ENCODE results near the gene TNRC6C.
"Not testable (repeated sequence)": the region's sequence is repeated elsewhere in the genome, so short reads cannot be mapped to it uniquely, and the experiment has no call there.

TNRC6C gene

GRCh38 chr17:77993735-77994134 lies 35.2 kb downstream of the TNRC6C start:
- H3K9me3 ChIP-seq (replicated peaks in 1 of 2; ENCODE audit: control insufficient read depth in 2 of 2, insufficient read depth in 1 of 2, low read depth in 1 of 2, low read length in 2 of 2); H3K27me3 ChIP-seq (ENCODE audit: control insufficient read depth in 3 of 3, insufficient read depth in 3 of 3, low read depth in 1 of 3, low read length in 3 of 3); H2BK120ac ChIP-seq (ENCODE audit: low read depth, low read length); H2BK12ac ChIP-seq (ENCODE audit: low read length); H2AK5ac ChIP-seq (ENCODE audit: low read depth, low read length); H3K4me3 ChIP-seq (ENCODE audit: low read length in 2 of 2); H3K79me1 ChIP-seq (ENCODE audit: low read depth, low read length); H2AFZ ChIP-seq (ENCODE audit: low read length); H3K14ac ChIP-seq (ENCODE audit: low read length); H3K27ac ChIP-seq (replicated peaks; ENCODE audit: low read length); H2BK15ac ChIP-seq (ENCODE audit: low read length); H3K23ac ChIP-seq (ENCODE audit: low read depth, low read length, poor library complexity); H2BK5ac ChIP-seq (ENCODE audit: low read length); H4K8ac ChIP-seq (ENCODE audit: low read depth, low read length); DNase-seq (ENCODE audit: low spot score); H3K4me2 ChIP-seq (ENCODE audit: insufficient read depth, low read length, poor library complexity, severe bottlenecking); H3K18ac ChIP-seq (ENCODE audit: low read length); H3K9ac ChIP-seq (ENCODE audit: low read depth, low read length, poor library complexity); H4K91ac ChIP-seq (ENCODE audit: low read depth, low read length, poor library complexity); H3K4ac ChIP-seq (ENCODE audit: low read length); H3K4me1 ChIP-seq (ENCODE audit: control insufficient read depth in 2 of 2, insufficient read depth in 1 of 2, low read depth in 1 of 2, low read length in 2 of 2); H3K36me3 ChIP-seq (replicated peaks in 1 of 2; ENCODE audit: control insufficient read depth in 2 of 2, insufficient read depth in 2 of 2, low read length in 2 of 2): not testable (repeated sequence)
- WGBS, 2 donors (ENCODE audit: extremely low coverage in 2 of 2, insufficient read length in 2 of 2, insufficient replicate concordance in 1 of 2): no CpG with 5 or more reads among the region's 7 CpGs

GRCh38 chr17:77995146-77995852 lies 36.8 kb downstream of the TNRC6C start:
- no peak overlapping the region for H3K23ac ChIP-seq (ENCODE audit: low read depth, low read length, poor library complexity)
- peaks cover 0 to 6% of the 10 kb centered on the region in 2 donors for H3K9me3 ChIP-seq (replicated peaks in 1 of 2; ENCODE audit: control insufficient read depth in 2 of 2, insufficient read depth in 1 of 2, low read depth in 1 of 2, low read length in 2 of 2)
- no peak overlapping the region for H3K18ac ChIP-seq (ENCODE audit: low read length)
- no peak overlapping the region for H2BK120ac ChIP-seq (ENCODE audit: low read depth, low read length)
- H2BK12ac ChIP-seq (ENCODE audit: low read length): no peak overlapping the region
- no peak overlapping the region for H3K14ac ChIP-seq (ENCODE audit: low read length)
- peaks cover 6% of the 10 kb centered on the region for H3K79me1 ChIP-seq (ENCODE audit: low read depth, low read length)
- H3K36me3 ChIP-seq (replicated peaks in 1 of 2; ENCODE audit: control insufficient read depth in 2 of 2, insufficient read depth in 2 of 2, low read length in 2 of 2): peaks cover 3 to 7% of the 10 kb centered on the region in 2 donors
- H3K4ac ChIP-seq (ENCODE audit: low read length): no peak overlapping the region
- H3K27ac ChIP-seq (replicated peaks; ENCODE audit: low read length): no peak overlapping the region
- no CpG with 5 or more reads among the region's 6 CpGs for WGBS, 2 donors (ENCODE audit: extremely low coverage in 2 of 2, insufficient read length in 2 of 2, insufficient replicate concordance in 1 of 2)
- no peak for DNase-seq (ENCODE audit: low spot score)
- no peak overlapping the region for H2AFZ ChIP-seq (ENCODE audit: low read length)
- H3K9ac ChIP-seq (ENCODE audit: low read depth, low read length, poor library complexity): no peak overlapping the region
- H2BK15ac ChIP-seq (ENCODE audit: low read length): no peak overlapping the region
- no peak overlapping the region for H4K91ac ChIP-seq (ENCODE audit: low read depth, low read length, poor library complexity)
- H2BK5ac ChIP-seq (ENCODE audit: low read length): no peak overlapping the region
- H3K27me3 ChIP-seq (ENCODE audit: control insufficient read depth in 3 of 3, insufficient read depth in 3 of 3, low read depth in 1 of 3, low read length in 3 of 3): no peaks in the 10 kb centered on the region
- H3K4me2 ChIP-seq (ENCODE audit: insufficient read depth, low read length, poor library complexity, severe bottlenecking): no peak overlapping the region
- H3K4me1 ChIP-seq (ENCODE audit: control insufficient read depth in 2 of 2, insufficient read depth in 1 of 2, low read depth in 1 of 2, low read length in 2 of 2): peaks cover 0 to 4% of the 10 kb centered on the region in 2 donors
- no peak overlapping the region for H4K8ac ChIP-seq (ENCODE audit: low read depth, low read length)
- H3K4me3 ChIP-seq (ENCODE audit: low read length in 2 of 2): peak overlapping the region in 1 of 2 donors; percentile 19
- H2AK5ac ChIP-seq (ENCODE audit: low read depth, low read length): no peak overlapping the region

GRCh38 chr17:77996256-77996655 lies 37.8 kb downstream of the TNRC6C start:
- no peak overlapping the region for H2BK12ac ChIP-seq (ENCODE audit: low read length)
- H2BK120ac ChIP-seq (ENCODE audit: low read depth, low read length): no peak overlapping the region
- no peak overlapping the region for H3K27ac ChIP-seq (replicated peaks; ENCODE audit: low read length)
- no CpG with 5 or more reads among the region's 3 CpGs for WGBS, 2 donors (ENCODE audit: extremely low coverage in 2 of 2, insufficient read length in 2 of 2, insufficient replicate concordance in 1 of 2)
- no peak overlapping the region for H3K4me2 ChIP-seq (ENCODE audit: insufficient read depth, low read length, poor library complexity, severe bottlenecking)
- peaks cover 0 to 6% of the 10 kb centered on the region in 2 donors for H3K9me3 ChIP-seq (replicated peaks in 1 of 2; ENCODE audit: control insufficient read depth in 2 of 2, insufficient read depth in 1 of 2, low read depth in 1 of 2, low read length in 2 of 2)
- H3K79me1 ChIP-seq (ENCODE audit: low read depth, low read length): peaks cover 6% of the 10 kb centered on the region
- H3K18ac ChIP-seq (ENCODE audit: low read length): no peak overlapping the region
- H4K8ac ChIP-seq (ENCODE audit: low read depth, low read length): no peak overlapping the region
- H3K9ac ChIP-seq (ENCODE audit: low read depth, low read length, poor library complexity): no peak overlapping the region
- H2BK15ac ChIP-seq (ENCODE audit: low read length): no peak overlapping the region
- H3K14ac ChIP-seq (ENCODE audit: low read length): no peak overlapping the region
- no peak overlapping the region for H2AFZ ChIP-seq (ENCODE audit: low read length)
- no peak overlapping the region for H2BK5ac ChIP-seq (ENCODE audit: low read length)
- peaks cover 3 to 7% of the 10 kb centered on the region in 2 donors for H3K36me3 ChIP-seq (replicated peaks in 1 of 2; ENCODE audit: control insufficient read depth in 2 of 2, insufficient read depth in 2 of 2, low read length in 2 of 2)
- no peak for DNase-seq (ENCODE audit: low spot score)
- no peak overlapping the region for H3K23ac ChIP-seq (ENCODE audit: low read depth, low read length, poor library complexity)
- no peaks in the 10 kb centered on the region for H3K27me3 ChIP-seq (ENCODE audit: control insufficient read depth in 3 of 3, insufficient read depth in 3 of 3, low read depth in 1 of 3, low read length in 3 of 3)
- no peak overlapping the region for H4K91ac ChIP-seq (ENCODE audit: low read depth, low read length, poor library complexity)
- H3K4me1 ChIP-seq (ENCODE audit: control insufficient read depth in 2 of 2, insufficient read depth in 1 of 2, low read depth in 1 of 2, low read length in 2 of 2): peaks cover 0 to 4% of the 10 kb centered on the region in 2 donors
- no peak overlapping the region for H3K4me3 ChIP-seq (ENCODE audit: low read length in 2 of 2)
- H2AK5ac ChIP-seq (ENCODE audit: low read depth, low read length): no peak overlapping the region
- no peak overlapping the region for H3K4ac ChIP-seq (ENCODE audit: low read length)

- H3K4me1 ChIP-seq (ENCODE audit: control insufficient read depth in 2 of 2, insufficient read depth in 1 of 2, low read depth in 1 of 2, low read length in 2 of 2): peaks cover 0 to 5% of the 10 kb centered on the region in 2 donors
- no peak overlapping the region for H3K18ac ChIP-seq (ENCODE audit: low read length)
- H3K14ac ChIP-seq (ENCODE audit: low read length): no peak overlapping the region
- no peak for DNase-seq (ENCODE audit: low spot score)
- H2BK120ac ChIP-seq (ENCODE audit: low read depth, low read length): no peak overlapping the region
- no peak overlapping the region for H2AK5ac ChIP-seq (ENCODE audit: low read depth, low read length)
- H3K23ac ChIP-seq (ENCODE audit: low read depth, low read length, poor library complexity): no peak overlapping the region
- H3K9ac ChIP-seq (ENCODE audit: low read depth, low read length, poor library complexity): no peak overlapping the region
- no peak overlapping the region for H2BK5ac ChIP-seq (ENCODE audit: low read length)
- WGBS, 2 donors (ENCODE audit: extremely low coverage in 2 of 2, insufficient read length in 2 of 2, insufficient replicate concordance in 1 of 2): no CpG with 5 or more reads among the region's 7 CpGs
- peaks cover 0 to 10% of the 10 kb centered on the region in 2 donors for H3K36me3 ChIP-seq (replicated peaks in 1 of 2; ENCODE audit: control insufficient read depth in 2 of 2, insufficient read depth in 2 of 2, low read length in 2 of 2)
- H3K79me1 ChIP-seq (ENCODE audit: low read depth, low read length): peaks cover 5% of the 10 kb centered on the region
- peak overlapping the region in 1 of 2 donors; percentile 36 for H3K4me3 ChIP-seq (ENCODE audit: low read length in 2 of 2)
- H4K8ac ChIP-seq (ENCODE audit: low read depth, low read length): no peak overlapping the region
- H3K4me2 ChIP-seq (ENCODE audit: insufficient read depth, low read length, poor library complexity, severe bottlenecking): no peak overlapping the region
- no peak overlapping the region for H3K4ac ChIP-seq (ENCODE audit: low read length)
- H3K27ac ChIP-seq (replicated peaks; ENCODE audit: low read length): no peak overlapping the region
- no peaks in the 10 kb centered on the region for H3K27me3 ChIP-seq (ENCODE audit: control insufficient read depth in 3 of 3, insufficient read depth in 3 of 3, low read depth in 1 of 3, low read length in 3 of 3)
- peaks cover 0 to 6% of the 10 kb centered on the region in 2 donors for H3K9me3 ChIP-seq (replicated peaks in 1 of 2; ENCODE audit: control insufficient read depth in 2 of 2, insufficient read depth in 1 of 2, low read depth in 1 of 2, low read length in 2 of 2)
- H2BK15ac ChIP-seq (ENCODE audit: low read length): no peak overlapping the region
- no peak overlapping the region for H2AFZ ChIP-seq (ENCODE audit: low read length)
- H4K91ac ChIP-seq (ENCODE audit: low read depth, low read length, poor library complexity): no peak overlapping the region
- H2BK12ac ChIP-seq (ENCODE audit: low read length): no peak overlapping the region
Observed at GRCh38 chr17:77999413-78000173, 41.1 kb downstream of the TNRC6C start.

Measured in neuronal stem cell (in vitro differentiated cells).